ENCODE results near the gene PHLPP1.

DNA sequence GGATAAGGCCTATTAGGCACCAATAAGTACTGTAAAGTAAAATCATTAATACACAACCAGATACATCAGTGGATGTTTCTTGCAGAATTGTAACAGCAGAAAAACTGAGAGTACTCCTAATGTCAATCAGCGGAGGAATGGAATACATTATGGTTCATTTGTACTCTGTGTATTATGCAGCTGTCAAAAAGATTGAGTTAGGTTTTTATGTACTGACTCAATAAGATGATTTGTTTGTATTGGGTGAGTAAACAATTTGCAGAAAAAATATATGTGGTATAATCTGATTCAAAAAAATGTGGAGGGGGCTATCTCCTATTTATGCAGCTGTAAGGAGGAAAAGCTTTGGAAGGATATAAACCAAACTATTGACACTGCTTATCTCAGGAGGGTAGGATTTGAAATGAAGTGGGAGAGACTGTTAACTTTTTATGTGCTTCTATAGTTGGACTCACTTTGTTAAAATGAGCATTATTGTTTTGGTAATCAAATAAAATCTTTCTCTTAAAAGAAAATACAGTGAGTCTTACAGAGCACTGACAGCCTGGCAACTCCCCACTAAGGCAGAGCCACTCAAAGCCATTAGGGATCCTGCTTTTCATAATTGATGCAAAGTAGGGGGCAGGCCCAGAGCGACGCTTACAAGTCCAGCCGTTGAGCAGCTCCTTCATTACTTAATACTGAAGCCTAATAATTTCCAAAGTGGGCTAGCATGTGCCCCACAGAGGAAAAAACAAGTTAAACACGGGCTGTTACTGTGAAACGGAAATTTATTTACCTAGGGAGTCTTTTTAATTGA lies 168.8 kb downstream of the PHLPP1 start:
- TF ChIP-seq KDM5B (CRISPR knock-in tag; IDR thresholded peaks at IDR 0.05; ENCODE audit: borderline replicate concordance) (no peak), MAZ (IDR thresholded peaks at IDR 0.05; ENCODE audit: borderline replicate concordance, low read depth, low read length) (no peak), MAZ (CRISPR knock-in tag; IDR thresholded peaks at IDR 0.05; ENCODE audit: low read depth) (no peak)
